Measurements from ENCODE around the gene ANO10.
"Not testable (repeated sequence)": the region's sequence is repeated elsewhere in the genome, so short reads cannot be mapped to it uniquely, and the experiment has no call there.

The ANO10 gene

GRCh38 chr3:43496740-43497375 lies 125.0 kb downstream of the ANO10 start:
- no peak overlapping the region for H2BK120ac ChIP-seq (ENCODE audit: low read depth, low read length)
- no peak overlapping the region for H4K8ac ChIP-seq (ENCODE audit: low read depth, low read length)
- no peak overlapping the region for H2BK5ac ChIP-seq (ENCODE audit: low read length)
- H3K79me2 ChIP-seq (ENCODE audit: control insufficient read depth, insufficient read depth, low read length) = no peaks in the 10 kb centered on the region
- H3K4me2 ChIP-seq (ENCODE audit: low read length) = no peak overlapping the region
- no peak overlapping the region for H3K4ac ChIP-seq (ENCODE audit: low read depth, low read length)
- H3K56ac ChIP-seq (ENCODE audit: low read length) = no peak overlapping the region
- H3K18ac ChIP-seq (ENCODE audit: low read length) = no peak overlapping the region
- H2AK5ac ChIP-seq (ENCODE audit: low read length) = no peak overlapping the region
- no peak overlapping the region for H3K9ac ChIP-seq (ENCODE audit: low read length)
- H3K27me3 ChIP-seq (ENCODE audit: insufficient read depth, low read length, poor library complexity) = no peaks in the 10 kb centered on the region
- H3K23ac ChIP-seq (ENCODE audit: low read length) = peak overlapping the region; percentile 67
- H4K5ac ChIP-seq (ENCODE audit: low read length) = no peak overlapping the region
- WGBS (ENCODE audit: extremely low coverage, insufficient coverage, low lambda C conversion rate) = no CpG with 5 or more reads among the region's 3 CpGs
- H2BK15ac ChIP-seq (replicated peaks; ENCODE audit: low read depth) = no peak overlapping the region
- no peak overlapping the region for H3K27ac ChIP-seq (ENCODE audit: low read depth, low read length)
- no peaks in the 10 kb centered on the region for H3K36me3 ChIP-seq (ENCODE audit: control insufficient read depth, insufficient read depth, low read length)
- no peaks in the 10 kb centered on the region for H3K79me1 ChIP-seq (ENCODE audit: low read length)
- no peak for DNase-seq
- H3K4me3 ChIP-seq (ENCODE audit: low read length) = no peak overlapping the region
- H3K4me1 ChIP-seq (ENCODE audit: control insufficient read depth, low read depth, low read length) = peaks cover 3% of the 10 kb centered on the region

- not testable (repeated sequence) for DNase-seq; H3K18ac ChIP-seq (ENCODE audit: low read length); H3K36me3 ChIP-seq (ENCODE audit: control insufficient read depth, insufficient read depth, low read length); H3K4me2 ChIP-seq (ENCODE audit: low read length); H3K27me3 ChIP-seq (ENCODE audit: insufficient read depth, low read length, poor library complexity); H4K5ac ChIP-seq (ENCODE audit: low read length); H3K9ac ChIP-seq (ENCODE audit: low read length); H2BK120ac ChIP-seq (ENCODE audit: low read depth, low read length); H4K8ac ChIP-seq (ENCODE audit: low read depth, low read length); H2BK15ac ChIP-seq (replicated peaks; ENCODE audit: low read depth); H3K4me1 ChIP-seq (ENCODE audit: control insufficient read depth, low read depth, low read length); H2BK5ac ChIP-seq (ENCODE audit: low read length); H3K4me3 ChIP-seq (ENCODE audit: low read length); H3K4ac ChIP-seq (ENCODE audit: low read depth, low read length); H3K27ac ChIP-seq (ENCODE audit: low read depth, low read length); H3K79me1 ChIP-seq (ENCODE audit: low read length); H3K23ac ChIP-seq (ENCODE audit: low read length); H3K79me2 ChIP-seq (ENCODE audit: control insufficient read depth, insufficient read depth, low read length); H2AK5ac ChIP-seq (ENCODE audit: low read length); H3K56ac ChIP-seq (ENCODE audit: low read length)
- no CpG with 5 or more reads among the region's 4 CpGs for WGBS (ENCODE audit: extremely low coverage, insufficient coverage, low lambda C conversion rate)
These were observed 128.9 kb downstream of the ANO10 start for GRCh38 chr3:43492932-43493331.

GRCh38 chr3:43491807-43492206 lies 130.0 kb downstream of the ANO10 start:
- WGBS (ENCODE audit: extremely low coverage, insufficient coverage, low lambda C conversion rate) = no CpG with 5 or more reads among the region's 3 CpGs
- H2BK5ac ChIP-seq (ENCODE audit: low read length); H3K4me1 ChIP-seq (ENCODE audit: control insufficient read depth, low read depth, low read length); H3K4me3 ChIP-seq (ENCODE audit: low read length); H3K23ac ChIP-seq (ENCODE audit: low read length); H4K8ac ChIP-seq (ENCODE audit: low read depth, low read length); DNase-seq; H3K36me3 ChIP-seq (ENCODE audit: control insufficient read depth, insufficient read depth, low read length); H3K4me2 ChIP-seq (ENCODE audit: low read length); H3K27ac ChIP-seq (ENCODE audit: low read depth, low read length); H3K27me3 ChIP-seq (ENCODE audit: insufficient read depth, low read length, poor library complexity); H2BK15ac ChIP-seq (replicated peaks; ENCODE audit: low read depth); H3K79me1 ChIP-seq (ENCODE audit: low read length); H3K79me2 ChIP-seq (ENCODE audit: control insufficient read depth, insufficient read depth, low read length); H3K18ac ChIP-seq (ENCODE audit: low read length); H3K56ac ChIP-seq (ENCODE audit: low read length); H4K5ac ChIP-seq (ENCODE audit: low read length); H3K9ac ChIP-seq (ENCODE audit: low read length); H3K4ac ChIP-seq (ENCODE audit: low read depth, low read length); H2AK5ac ChIP-seq (ENCODE audit: low read length); H2BK120ac ChIP-seq (ENCODE audit: low read depth, low read length): not testable (repeated sequence)

GRCh38 chr3:43490640-43491185 lies 131.1 kb downstream of the ANO10 start:
- no peak overlapping the region for H3K4me3 ChIP-seq (ENCODE audit: low read length)
- no peaks in the 10 kb centered on the region for H3K27me3 ChIP-seq (ENCODE audit: insufficient read depth, low read length, poor library complexity)
- H2BK5ac ChIP-seq (ENCODE audit: low read length) = no peak overlapping the region
- H3K27ac ChIP-seq (ENCODE audit: low read depth, low read length) = no peak overlapping the region
- no peak overlapping the region for H2AK5ac ChIP-seq (ENCODE audit: low read length)
- H3K4ac ChIP-seq (ENCODE audit: low read depth, low read length) = no peak overlapping the region
- no peak overlapping the region for H4K5ac ChIP-seq (ENCODE audit: low read length)
- no peak overlapping the region for H4K8ac ChIP-seq (ENCODE audit: low read depth, low read length)
- H3K9ac ChIP-seq (ENCODE audit: low read length) = no peak overlapping the region
- H3K36me3 ChIP-seq (ENCODE audit: control insufficient read depth, insufficient read depth, low read length) = no peaks in the 10 kb centered on the region
- no peak for DNase-seq
- no CpG with 5 or more reads among the region's 7 CpGs for WGBS (ENCODE audit: extremely low coverage, insufficient coverage, low lambda C conversion rate)
- H2BK120ac ChIP-seq (ENCODE audit: low read depth, low read length) = no peak overlapping the region
- no peaks in the 10 kb centered on the region for H3K4me1 ChIP-seq (ENCODE audit: control insufficient read depth, low read depth, low read length)
- H2BK15ac ChIP-seq (replicated peaks; ENCODE audit: low read depth) = no peak overlapping the region
- no peak overlapping the region for H3K23ac ChIP-seq (ENCODE audit: low read length)
- H3K18ac ChIP-seq (ENCODE audit: low read length) = no peak overlapping the region
- H3K79me1 ChIP-seq (ENCODE audit: low read length) = no peaks in the 10 kb centered on the region
- H3K4me2 ChIP-seq (ENCODE audit: low read length) = no peak overlapping the region
- H3K56ac ChIP-seq (ENCODE audit: low read length) = no peak overlapping the region
- no peaks in the 10 kb centered on the region for H3K79me2 ChIP-seq (ENCODE audit: control insufficient read depth, insufficient read depth, low read length)

- H4K8ac ChIP-seq (ENCODE audit: low read depth, low read length) = no peak overlapping the region
- H4K5ac ChIP-seq (ENCODE audit: low read length) = no peak overlapping the region
- H3K4ac ChIP-seq (ENCODE audit: low read depth, low read length) = no peak overlapping the region
- no peaks in the 10 kb centered on the region for H3K4me1 ChIP-seq (ENCODE audit: control insufficient read depth, low read depth, low read length)
- H2BK15ac ChIP-seq (replicated peaks; ENCODE audit: low read depth) = no peak overlapping the region
- no peak for DNase-seq
- no peak overlapping the region for H2BK5ac ChIP-seq (ENCODE audit: low read length)
- 100% methylated on average over 1 of the region's 5 CpGs for WGBS (ENCODE audit: extremely low coverage, insufficient coverage, low lambda C conversion rate)
- H3K18ac ChIP-seq (ENCODE audit: low read length) = no peak overlapping the region
- H2BK120ac ChIP-seq (ENCODE audit: low read depth, low read length) = no peak overlapping the region
- no peak overlapping the region for H3K9ac ChIP-seq (ENCODE audit: low read length)
- H3K23ac ChIP-seq (ENCODE audit: low read length) = no peak overlapping the region
- no peak overlapping the region for H3K4me3 ChIP-seq (ENCODE audit: low read length)
- H3K27me3 ChIP-seq (ENCODE audit: insufficient read depth, low read length, poor library complexity) = no peaks in the 10 kb centered on the region
- H3K79me1 ChIP-seq (ENCODE audit: low read length) = no peaks in the 10 kb centered on the region
- H3K36me3 ChIP-seq (ENCODE audit: control insufficient read depth, insufficient read depth, low read length) = no peaks in the 10 kb centered on the region
- H3K79me2 ChIP-seq (ENCODE audit: control insufficient read depth, insufficient read depth, low read length) = no peaks in the 10 kb centered on the region
- H3K4me2 ChIP-seq (ENCODE audit: low read length) = no peak overlapping the region
- H3K56ac ChIP-seq (ENCODE audit: low read length) = no peak overlapping the region
- H2AK5ac ChIP-seq (ENCODE audit: low read length) = no peak overlapping the region
- no peak overlapping the region for H3K27ac ChIP-seq (ENCODE audit: low read depth, low read length)
These were observed 131.9 kb downstream of the ANO10 start for GRCh38 chr3:43489930-43490329.

- Histone ChIP-seq H3K23ac (ENCODE audit: low read length) (no peak overlapping the region), H3K27me3 (ENCODE audit: insufficient read depth, low read length, poor library complexity) (no peaks in the 10 kb centered on the region), H3K36me3 (ENCODE audit: control insufficient read depth, insufficient read depth, low read length) (no peaks in the 10 kb centered on the region), H3K56ac (ENCODE audit: low read length) (no peak overlapping the region), H3K4me3 (ENCODE audit: low read length) (no peak overlapping the region), H4K8ac (ENCODE audit: low read depth, low read length) (no peak overlapping the region), H3K79me2 (ENCODE audit: control insufficient read depth, insufficient read depth, low read length) (no peaks in the 10 kb centered on the region), H3K4me2 (ENCODE audit: low read length) (no peak overlapping the region), H3K9ac (ENCODE audit: low read length) (no peak overlapping the region), H2AK5ac (ENCODE audit: low read length) (no peak overlapping the region), H3K4me1 (ENCODE audit: control insufficient read depth, low read depth, low read length) (no peaks in the 10 kb centered on the region), H4K5ac (ENCODE audit: low read length) (no peak overlapping the region), H2BK15ac (replicated peaks; ENCODE audit: low read depth) (no peak overlapping the region), H3K4ac (ENCODE audit: low read depth, low read length) (no peak overlapping the region), H2BK120ac (ENCODE audit: low read depth, low read length) (no peak overlapping the region), H3K79me1 (ENCODE audit: low read length) (no peaks in the 10 kb centered on the region), H3K27ac (ENCODE audit: low read depth, low read length) (no peak overlapping the region), H3K18ac (ENCODE audit: low read length) (no peak overlapping the region), H2BK5ac (ENCODE audit: low read length) (no peak overlapping the region)
- DNase-seq = no peak
- no CpG with 5 or more reads among the region's 1 CpG for WGBS (ENCODE audit: extremely low coverage, insufficient coverage, low lambda C conversion rate)
These were observed 135.9 kb downstream of the ANO10 start for GRCh38 chr3:43485931-43486330.
